Cardiac septum (tissue), 1 donor: ENCODE results near the gene HOMEZ. TPM values are rescaled to one million over a fixed set of nuclear protein-coding genes. Genes with fewer than 3 reads are reported as not detected.
A peak's percentile ranks its signal among the peaks of the same experiment; 100 is the strongest.
"Not testable (repeated sequence)": the region's sequence is repeated elsewhere in the genome, so short reads cannot be mapped to it uniquely, and the experiment has no call there.

Experiments used
- DNase-seq: peaks from one replicate; pipeline ENCODE4 v3.0.0-alpha.2; 2020; ENCODE audit warnings: low spot score
- intact Hi-C: fragments of 100-400 bp; cut with DNase I; formaldehyde crosslinking; loops from one replicate; pipeline ENCODE4 v1.14.0; 2022
- long read RNA-seq: library from polyadenylated mRNA; unstranded; transcript quantifications from one replicate; pipeline ENCODE4 v2.0.0, GENCODE V29; 2021
- total RNA-seq: library from RNA; stranded (reverse); fragmentation: NEBNext Ultra II Directional; extraction: Animal tissue kit (Norgen Biotek cat#: 25700); gene quantifications from one replicate; pipeline ENCODE4 v1.2.1, GENCODE V29; 2021
- donor health status: DM: no; HTN: no; CAD: no.

The HOMEZ gene
- 9.0 TPM for total RNA-seq
- long read RNA-seq, full-length matches to known transcripts: 8 of 16 reads
- long read RNA-seq, partial matches to known transcripts: 3 of 16 reads
- long read RNA-seq, other reads (novel, unspliced or antisense): 5 of 16 reads

- intact Hi-C loops: loop anchor here (2.0 kb wide), 1 partner anchor 15 kb away; no protein-coding TSS in a partner anchor
- DNase-seq: peak; percentile 99
These were observed at the start of gene HOMEZ for GRCh38 chr14:23286020-23286901. HOMEZ (minus strand) TSS chr14:23286132; CDS start chr14:23285952, 180 bp downstream.

- intact Hi-C loops: no loop called here
- no peak for DNase-seq
These were observed 49.7 kb upstream of the HOMEZ start for GRCh38 chr14:23335623-23336022.

- intact Hi-C loops: loop anchor here (2.0 to 5.0 kb wide), 2 partner anchors 53 to 119 kb away; no protein-coding TSS in a partner anchor
These were observed 42.2 kb upstream of the HOMEZ start for GRCh38 chr14:23327947-23328744.

GRCh38 chr14:23326491-23327332 is 40.8 kb upstream of the HOMEZ start:
- intact Hi-C loops: loop anchor here (5.0 kb wide), 1 partner anchor 121 kb away; no protein-coding TSS in a partner anchor
- no peak for DNase-seq

More at GRCh38 chr14:23327947-23328744, 42.2 kb upstream of the HOMEZ start:
- no peak for DNase-seq

GRCh38 chr14:23325746-23326145 is 39.8 kb upstream of the HOMEZ start:
- intact Hi-C loops: loop anchor here (5.0 kb wide), 1 partner anchor 122 kb away; no protein-coding TSS in a partner anchor
- not testable (repeated sequence) for DNase-seq

- no peak for DNase-seq
- intact Hi-C loops: loop anchor here (5.0 kb wide), 1 partner anchor 122 kb away; no protein-coding TSS in a partner anchor
These were observed 39.1 kb upstream of the HOMEZ start for GRCh38 chr14:23324993-23325392.

GRCh38 chr14:23324455-23324846 is 38.5 kb upstream of the HOMEZ start:
- no peak for DNase-seq
- intact Hi-C loops: no loop called here

- no peak for DNase-seq
These were observed 38.0 kb upstream of the HOMEZ start for GRCh38 chr14:23323838-23324454.

GRCh38 chr14:23322568-23323517 is 36.9 kb upstream of the HOMEZ start:
- intact Hi-C loops: no loop called here
- no peak for DNase-seq

More at GRCh38 chr14:23323838-23324454, 38.0 kb upstream of the HOMEZ start:
- intact Hi-C loops: no loop called here

GRCh38 chr14:23321572-23322547 is 35.9 kb upstream of the HOMEZ start:
- DNase-seq: peak; percentile 80
- intact Hi-C loops: loop anchor here (2.0 kb wide), 2 partner anchors 15 to 147 kb away; partner anchors contain the start of genes BCL2L2 and NGDN

- intact Hi-C loops: loop anchor here (2.0 kb wide), 2 partner anchors 14 to 148 kb away; partner anchors contain the start of genes BCL2L2 and NGDN
- DNase-seq: peak; percentile 99
These were observed 34.9 kb upstream of the HOMEZ start, which contains the start of gene PABPN1 for GRCh38 chr14:23320584-23321571. PABPN1 (plus strand) TSS chr14:23321457; CDS start chr14:23321470, 13 bp downstream.

- intact Hi-C loops: loop anchor here (2.0 kb wide), 2 partner anchors 13 to 149 kb away; partner anchors contain the start of genes BCL2L2 and NGDN
- no peak for DNase-seq
These were observed 34.0 kb upstream of the HOMEZ start for GRCh38 chr14:23319746-23320583.

GRCh38 chr14:23316300-23316699 is 30.4 kb upstream of the HOMEZ start:
- DNase-seq: no peak
- intact Hi-C loops: no loop called here

GRCh38 chr14:23310546-23310945 is 24.6 kb upstream of the HOMEZ start:
- intact Hi-C loops: no loop called here
- no peak for DNase-seq
